GM10847 (cell line): ENCODE data around the gene GRM4.

Experiments used
- POLR2A ChIP-seq: IDR thresholded peaks from 2 replicates; pipeline ENCODE4 v1.6.1; 2011; ENCODE audit not compliant: insufficient read length; ENCODE audit errors: extremely low read depth

The GRM4 gene

DNA sequence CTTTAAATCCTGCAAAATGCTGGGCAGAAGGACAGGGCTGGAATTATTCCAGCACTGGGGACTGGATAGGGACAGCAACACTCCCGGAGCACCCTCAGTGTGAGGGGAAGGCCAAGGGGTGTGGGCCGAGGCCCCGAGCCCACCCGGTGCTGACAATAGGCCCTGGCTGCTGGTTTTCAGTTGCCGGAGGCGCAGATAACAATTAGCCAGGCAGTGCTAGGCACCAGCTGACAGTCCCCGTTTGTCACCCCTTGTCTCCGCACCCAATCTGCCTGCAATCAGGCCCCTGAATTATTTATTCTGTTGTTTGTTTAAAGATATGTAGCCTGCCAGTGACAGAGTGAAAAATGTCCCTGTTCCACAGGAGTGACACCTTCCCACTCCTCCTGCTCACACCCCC lies 120.0 kb downstream of the GRM4 start:
- TF ChIP-seq POLR2A = no peak

DNA sequence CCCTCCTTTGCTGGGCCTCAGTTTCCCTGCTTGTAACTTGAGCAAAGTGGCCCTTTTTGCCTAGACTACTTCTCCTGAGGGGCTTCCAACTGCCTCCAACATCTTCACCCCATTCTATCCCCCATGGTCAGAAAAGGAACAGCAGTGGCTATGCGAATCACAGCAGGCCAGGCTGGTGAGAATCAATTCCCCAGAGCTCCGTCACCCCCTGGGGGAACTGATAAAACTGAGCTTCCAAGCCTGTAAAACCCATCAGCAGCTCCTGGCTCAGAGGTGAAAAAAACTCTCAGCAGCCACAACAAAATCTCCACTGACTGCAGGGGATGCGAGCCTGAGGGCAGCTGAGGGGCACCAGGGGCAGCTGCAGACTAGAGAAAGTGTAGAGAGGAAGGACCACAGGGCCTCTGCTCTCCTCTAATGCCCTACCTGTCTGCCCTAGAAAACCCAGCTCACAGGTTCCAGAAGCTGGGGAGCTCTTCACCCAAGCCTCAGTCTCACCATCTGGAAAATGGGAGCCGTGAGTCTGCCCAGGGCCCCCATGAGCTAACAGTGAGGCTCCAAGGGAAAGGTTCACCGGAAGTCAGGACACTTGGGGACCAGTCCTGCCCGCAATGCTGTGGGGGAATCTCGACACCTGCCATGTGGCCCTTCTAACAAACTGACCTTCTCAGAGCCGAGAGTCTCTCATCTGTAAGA lies 120.6 kb downstream of the GRM4 start:
- TF ChIP-seq POLR2A = no peak

DNA sequence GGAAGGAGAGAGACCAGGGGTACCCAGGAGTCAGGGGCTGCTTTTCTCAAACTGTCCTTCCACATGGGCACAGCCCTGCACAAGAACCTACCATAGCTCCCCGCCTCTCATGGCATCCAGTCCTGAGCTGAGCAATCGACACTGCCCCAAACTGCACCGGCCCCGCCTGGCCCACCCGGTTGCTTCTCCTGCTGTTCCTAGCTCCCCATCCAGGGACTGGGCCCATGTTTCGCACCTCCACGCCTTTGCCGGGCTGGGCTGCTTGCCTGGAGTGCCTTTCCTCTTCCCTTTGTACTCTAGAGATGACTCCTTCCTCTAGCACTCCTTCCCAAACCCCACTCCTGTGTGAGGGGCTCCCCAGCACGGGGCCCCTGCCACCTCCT lies 123.0 kb downstream of the GRM4 start:
- TF ChIP-seq POLR2A = no peak

DNA sequence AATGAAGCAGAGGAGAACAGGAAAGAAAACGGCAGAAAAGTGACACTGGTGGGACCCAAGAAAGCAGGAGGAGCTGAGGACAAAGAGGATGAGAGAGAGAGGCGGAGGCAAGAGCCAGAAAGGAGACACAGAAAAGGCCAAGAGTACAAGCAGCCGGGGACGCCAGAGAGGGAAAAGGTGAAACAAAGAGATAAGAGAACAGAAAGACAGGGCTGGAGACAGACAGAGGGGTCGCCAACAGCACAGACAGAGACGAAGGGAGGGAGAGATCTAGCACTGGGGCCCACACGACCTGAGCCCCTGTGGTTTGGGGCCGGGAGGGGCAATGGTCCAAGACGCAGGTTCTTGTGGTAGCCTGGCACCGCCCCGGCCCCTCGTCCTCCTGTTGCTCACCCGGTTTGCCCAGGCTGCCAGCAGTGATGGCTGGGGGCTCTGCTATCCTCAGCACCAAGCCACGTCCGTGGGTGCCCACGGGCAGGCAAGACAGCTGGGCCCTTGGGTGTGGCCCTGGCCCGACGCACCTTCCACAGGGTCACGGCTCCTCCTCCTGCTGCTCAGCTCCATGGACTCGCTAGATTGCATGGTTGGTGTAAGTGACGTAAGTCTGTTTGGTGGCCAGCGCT lies 123.5 kb downstream of the GRM4 start:
- no peak for TF ChIP-seq POLR2A

DNA sequence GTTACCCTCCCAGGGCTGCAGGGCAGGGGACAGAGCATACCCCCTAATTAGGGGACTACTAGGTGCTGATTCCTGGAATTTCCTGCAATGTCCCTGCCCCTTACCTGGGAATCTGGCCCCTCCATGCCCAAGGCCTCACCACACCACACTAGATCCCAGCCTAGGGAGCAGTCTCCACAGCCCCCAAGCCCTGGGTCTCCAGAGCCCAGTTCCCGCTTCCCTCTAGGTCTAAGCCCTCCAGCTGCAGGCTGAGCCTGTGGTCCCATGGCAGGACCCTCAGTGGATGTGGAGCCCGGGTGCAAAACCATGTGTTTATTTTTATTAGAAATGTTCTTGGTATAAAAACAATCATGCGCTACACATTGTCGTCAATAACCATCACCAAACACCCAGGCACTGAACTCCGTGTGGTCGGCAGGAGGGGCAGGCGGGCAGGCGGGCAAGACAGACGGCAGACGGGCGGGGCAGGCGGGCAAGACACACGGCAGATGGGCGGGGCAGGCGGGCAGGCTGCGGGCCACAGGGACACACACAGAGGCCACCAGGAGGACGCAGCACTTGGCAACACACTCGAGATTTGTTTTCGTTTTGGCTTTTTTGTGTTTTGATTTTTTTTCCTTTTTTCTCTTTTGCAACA lies 124.2 kb downstream of the GRM4 start:
- TF ChIP-seq POLR2A = no peak

DNA sequence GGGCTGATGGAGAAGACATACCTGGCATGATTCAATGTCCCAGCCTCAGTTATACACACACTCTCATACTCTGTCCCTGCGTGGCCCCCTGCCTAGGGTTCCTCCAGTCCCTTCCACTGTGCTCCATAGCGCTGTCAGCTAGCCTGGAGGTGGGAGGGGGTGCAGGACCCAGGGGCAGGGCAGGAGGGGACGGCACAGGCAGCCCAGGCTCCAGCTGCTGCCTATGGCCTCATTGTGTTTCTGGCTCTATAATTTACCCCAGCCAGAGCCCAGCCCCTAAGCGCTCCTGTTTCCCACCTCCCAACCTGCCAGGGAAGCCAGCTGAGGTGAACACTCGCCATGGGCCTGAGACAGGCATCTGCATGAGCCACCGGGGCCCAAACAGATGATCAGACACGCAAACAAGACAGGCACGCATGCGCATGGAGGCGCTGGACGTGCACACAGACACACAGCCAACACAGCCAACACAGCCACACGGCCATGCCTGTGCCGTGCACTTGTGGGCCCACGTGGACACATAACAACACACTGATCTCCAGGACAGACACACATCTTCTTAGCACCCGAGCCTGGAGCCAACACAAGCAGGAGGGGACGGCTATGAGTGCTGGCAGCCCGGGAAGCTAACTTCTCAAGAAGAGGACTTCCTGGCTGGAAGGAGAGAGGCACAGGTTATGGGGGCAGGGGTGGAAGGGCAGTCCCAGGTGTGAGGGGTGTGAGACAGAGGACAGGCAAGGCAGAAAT lies 124.9 kb downstream of the GRM4 start:
- TF ChIP-seq POLR2A = no peak

DNA sequence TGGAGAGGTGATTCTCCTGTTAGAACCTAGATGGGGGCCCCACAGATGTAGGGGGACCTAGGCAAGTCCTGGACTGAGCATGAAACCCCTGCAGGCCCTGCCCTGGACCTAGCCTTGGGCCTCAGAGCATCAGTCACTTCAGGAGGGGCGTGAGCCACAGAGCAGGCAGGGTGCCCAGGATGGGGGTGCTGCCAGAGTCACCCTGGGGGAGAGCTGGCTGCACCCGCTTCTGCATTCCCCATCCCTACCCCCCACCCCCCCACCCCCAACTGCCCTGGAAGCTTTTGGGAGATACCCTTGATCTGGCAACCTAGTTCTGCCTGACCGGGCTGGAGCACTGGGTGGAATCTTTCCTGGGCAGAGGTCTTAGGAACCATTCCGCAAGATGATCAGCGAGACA lies 125.6 kb downstream of the GRM4 start:
- no peak for TF ChIP-seq POLR2A

DNA sequence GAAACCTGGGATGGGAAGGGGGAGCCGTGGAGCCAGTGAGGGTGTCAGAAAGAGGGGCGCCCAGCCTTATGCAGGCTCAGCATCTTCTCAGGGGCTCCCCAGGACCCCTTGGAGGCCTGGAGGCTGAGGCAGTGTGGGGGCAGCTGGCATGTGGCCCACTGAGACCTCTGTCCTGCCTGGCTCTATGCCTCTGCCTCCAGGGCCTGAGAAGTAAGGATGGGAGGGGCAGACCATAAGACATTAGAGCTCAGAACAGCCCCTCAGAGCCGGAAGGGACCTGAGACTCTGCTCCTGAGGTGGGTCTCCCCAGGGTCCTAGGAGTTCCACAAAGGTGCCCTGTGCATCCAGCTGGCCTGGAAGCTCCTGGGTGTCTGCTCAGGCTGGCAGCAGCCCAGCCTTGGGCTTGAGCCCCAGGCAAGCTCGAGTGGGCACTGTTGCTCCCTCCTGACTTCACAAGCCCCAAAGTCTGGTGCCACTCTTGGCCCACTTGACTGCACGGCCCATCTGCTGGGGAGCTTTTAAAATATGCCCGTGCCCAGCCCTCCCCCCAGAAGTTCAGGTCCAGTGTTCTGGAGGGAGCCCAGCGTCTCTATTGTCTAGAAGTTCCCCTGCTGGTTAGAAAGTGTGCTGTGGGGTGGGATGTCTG lies 126.8 kb downstream of the GRM4 start:
- no peak for TF ChIP-seq POLR2A

DNA sequence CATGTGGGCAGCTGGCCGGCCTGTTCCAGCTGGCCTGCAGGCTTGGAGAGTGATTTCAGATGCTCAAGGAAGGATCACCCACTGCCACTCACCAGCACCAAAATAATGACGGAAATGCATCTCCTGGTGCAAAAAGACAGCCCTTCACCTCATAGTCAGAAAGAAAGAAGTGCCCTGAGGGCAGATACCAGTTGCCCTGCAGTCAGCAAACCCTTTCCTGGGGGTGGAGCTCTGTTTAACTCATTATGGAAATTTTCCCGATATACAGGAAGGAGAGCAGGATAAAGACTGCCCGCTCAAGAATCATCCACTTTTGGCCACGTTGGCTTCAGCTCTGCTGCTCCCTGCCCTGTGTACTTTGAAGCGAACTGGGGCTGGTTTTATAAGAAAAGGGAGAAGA lies 127.9 kb downstream of the GRM4 start:
- TF ChIP-seq POLR2A = no peak

DNA sequence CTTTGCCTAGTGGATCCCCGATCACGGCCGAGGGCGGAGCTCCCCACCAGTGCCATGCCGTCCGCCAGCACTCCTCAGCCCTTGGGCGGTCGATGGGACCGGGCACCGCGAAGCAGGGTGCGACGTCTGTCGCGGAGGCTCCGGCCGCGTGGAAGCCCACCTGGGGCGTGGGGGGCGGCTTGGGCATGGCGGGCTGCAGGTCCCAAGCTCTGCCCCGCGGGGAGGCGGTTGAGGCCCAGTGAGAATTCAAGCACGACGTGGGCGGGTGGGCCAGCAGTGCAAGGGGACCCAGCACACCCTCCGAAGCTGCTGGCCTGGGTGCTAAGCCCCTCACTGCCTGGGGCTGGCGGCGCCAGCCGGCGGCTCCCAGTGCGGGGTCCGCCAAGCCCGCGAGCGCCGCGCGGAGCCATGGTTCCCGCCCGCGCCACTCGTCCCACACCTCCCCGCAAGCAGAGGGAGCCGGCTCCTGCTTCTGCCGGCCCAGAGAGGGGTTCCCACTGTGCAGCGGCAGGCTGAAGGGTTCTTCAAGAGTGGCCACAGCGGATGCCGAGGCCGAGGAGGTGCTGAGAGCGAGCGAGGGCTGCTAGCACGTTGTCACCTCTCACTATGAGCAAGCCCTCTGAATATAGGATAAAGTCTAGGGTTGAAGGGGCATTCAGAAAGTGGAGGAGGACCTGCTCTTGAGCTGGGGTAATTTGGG lies 128.6 kb downstream of the GRM4 start:
- TF ChIP-seq POLR2A = no peak

DNA sequence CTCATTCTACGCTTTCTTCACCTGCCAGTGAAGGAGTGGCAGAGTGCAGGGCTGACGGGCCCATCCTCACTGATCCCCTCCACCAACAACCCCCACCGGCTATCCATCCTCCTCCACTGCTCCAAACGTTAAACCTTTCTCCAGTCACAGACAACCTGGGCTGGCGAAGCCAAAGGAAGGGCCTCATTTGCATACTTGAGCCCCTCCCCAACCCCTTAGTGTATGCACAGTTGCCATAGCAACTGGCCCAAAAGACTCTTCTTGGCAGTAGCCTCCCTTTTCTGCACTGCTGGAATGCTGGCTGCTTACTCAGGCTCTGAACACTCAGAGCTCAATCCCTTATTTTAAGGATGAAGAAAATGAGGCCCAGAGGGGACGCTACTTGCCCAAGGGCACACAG lies 130.3 kb downstream of the GRM4 start:
- TF ChIP-seq POLR2A = no peak

DNA sequence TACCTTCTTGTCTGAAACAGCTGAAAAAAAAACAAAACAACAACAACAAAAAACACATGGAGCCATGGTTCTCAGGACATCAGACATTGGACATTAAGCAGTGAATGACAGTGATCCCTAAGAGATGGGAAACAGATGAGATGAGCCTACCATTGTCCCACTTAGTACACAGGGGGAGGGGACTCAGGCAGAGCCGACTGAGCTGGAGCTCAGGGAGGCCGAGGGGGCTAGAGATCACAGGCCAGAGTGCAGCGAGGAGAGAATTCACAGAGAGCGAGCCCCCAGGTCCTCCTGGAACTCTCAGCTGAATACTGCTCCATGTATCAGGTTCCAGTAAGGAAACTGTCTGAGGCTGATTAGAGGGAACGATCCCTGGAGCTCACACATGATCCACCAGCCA lies 134.6 kb downstream of the GRM4 start:
- TF ChIP-seq POLR2A = no peak

DNA sequence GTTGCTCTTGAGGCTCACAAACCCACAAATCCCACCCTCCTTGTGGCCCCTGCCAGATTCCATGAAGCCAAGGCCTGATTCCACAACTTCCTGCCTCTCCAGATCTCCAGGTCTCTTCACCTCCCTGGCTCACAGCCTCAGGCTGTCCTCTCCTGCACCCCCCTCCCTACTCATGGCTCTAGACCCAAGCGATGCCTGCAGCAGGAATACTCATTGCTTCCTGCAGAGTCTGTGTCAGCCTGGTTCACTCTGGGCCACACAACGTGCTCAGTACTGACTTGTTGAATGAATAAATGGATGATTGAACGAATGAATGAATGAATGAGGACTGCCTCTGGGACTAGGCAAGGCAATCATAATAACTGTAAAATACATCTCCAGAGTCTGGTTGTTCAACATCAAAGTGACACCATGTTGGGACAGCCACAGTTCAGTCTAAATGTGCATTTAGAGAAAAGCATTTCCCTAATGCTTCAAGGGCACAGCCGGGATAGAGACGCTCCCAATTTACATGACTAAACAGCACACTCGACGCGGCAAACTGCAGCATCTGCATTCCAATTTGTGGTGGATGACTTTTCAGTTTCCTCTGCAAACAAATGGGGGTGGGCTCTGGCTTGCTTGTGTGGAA lies 139.9 kb downstream of the GRM4 start:
- no peak for TF ChIP-seq POLR2A

DNA sequence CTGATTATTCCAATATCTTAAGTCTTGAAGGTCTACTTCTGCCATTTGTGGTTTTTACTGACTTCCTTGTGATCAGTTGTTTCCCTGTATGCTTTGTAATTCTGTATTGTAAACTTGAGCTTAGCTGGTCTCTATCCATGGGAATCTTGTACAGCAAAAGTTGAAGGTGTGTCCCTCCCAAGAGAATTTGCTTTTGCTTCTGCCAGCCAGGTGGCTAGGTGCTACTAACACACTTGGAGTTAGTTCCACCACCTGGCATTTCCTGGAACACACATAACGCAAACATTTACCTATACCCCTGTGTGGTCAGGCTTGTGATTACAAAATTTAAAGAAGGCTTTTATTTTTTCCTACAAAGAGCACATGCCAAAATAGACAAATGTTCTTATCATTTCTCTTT lies 141.2 kb downstream of the GRM4 start:
- no peak for TF ChIP-seq POLR2A
